Stimulated activated CD4-positive, alpha-beta T cell treated with anti-CD3 and anti-CD28 coated beads, Interleukin-2, amount 100 ng/mL, for 4 hours (primary cell): ENCODE measurements around the gene PPP2CA.
A peak's percentile ranks its signal among the peaks of the same experiment; 100 is the strongest.
"Not testable (repeated sequence)": the region's sequence is repeated elsewhere in the genome, so short reads cannot be mapped to it uniquely, and the experiment has no call there.

Experiments used
- DNase-seq: peaks from one replicate; pipeline ENCODE4 v3.0.0-alpha.2; 2020; ENCODE audit warnings: low read depth

The PPP2CA gene

GRCh38 chr5:134225780-134226440, at the start of gene PPP2CA:
Gene PPP2CA, minus strand, starts transcription at chr5:134226073. Its CDS starts 212 bp downstream, at chr5:134225861.
- DNase-seq = peak; percentile 98

- no peak for DNase-seq
Measured at GRCh38 chr5:134273642-134274395, 47.9 kb upstream of the PPP2CA start.

GRCh38 chr5:134271059-134271458, 45.2 kb upstream of the PPP2CA start:
- DNase-seq = no peak

- DNase-seq = no peak
Measured at GRCh38 chr5:134268919-134269318, 43.0 kb upstream of the PPP2CA start.

GRCh38 chr5:134268019-134268601, 42.2 kb upstream of the PPP2CA start:
- no peak for DNase-seq

GRCh38 chr5:134267366-134268018, 41.6 kb upstream of the PPP2CA start:
- no peak for DNase-seq

GRCh38 chr5:134263801-134264200, 37.9 kb upstream of the PPP2CA start:
- DNase-seq = no peak

- DNase-seq = not testable (repeated sequence)
Measured at GRCh38 chr5:134262629-134263028, 36.8 kb upstream of the PPP2CA start.

GRCh38 chr5:134258896-134259295, 33.0 kb upstream of the PPP2CA start:
- no peak for DNase-seq

GRCh38 chr5:134257176-134257575, 31.3 kb upstream of the PPP2CA start:
- DNase-seq = no peak

GRCh38 chr5:134255418-134256150, 29.7 kb upstream of the PPP2CA start:
- DNase-seq = no peak

GRCh38 chr5:134253368-134254153, 27.7 kb upstream of the PPP2CA start:
- DNase-seq = not testable (repeated sequence)

GRCh38 chr5:134252671-134253070, 26.8 kb upstream of the PPP2CA start:
- DNase-seq = no peak

GRCh38 chr5:134250949-134251348, 25.1 kb upstream of the PPP2CA start:
- DNase-seq = no peak

- no peak for DNase-seq
Measured at GRCh38 chr5:134249469-134250379, 23.9 kb upstream of the PPP2CA start.

- DNase-seq = no peak
Measured at GRCh38 chr5:134248256-134248655, 22.4 kb upstream of the PPP2CA start.

GRCh38 chr5:134247428-134248224, 21.8 kb upstream of the PPP2CA start:
- DNase-seq = no peak

GRCh38 chr5:134246771-134247427, 21.0 kb upstream of the PPP2CA start:
- DNase-seq = no peak

GRCh38 chr5:134245692-134246091, 19.8 kb upstream of the PPP2CA start:
- DNase-seq = no peak
